Heart right ventricle (tissue), 16 donors: ENCODE data around the gene STYXL1. TPM values are rescaled to one million over a fixed set of nuclear protein-coding genes. Genes with fewer than 3 reads are reported as not detected.

Source experiments
- ATAC-seq, 8 donors: fragments of 200-7000 bp; cut with Tn5 transposase; one replicate each; pipeline ENCODE4 v1.9.1; 2020; ENCODE audit warnings: mild to moderate bottlenecking in 8 of 8, moderate library complexity in 8 of 8, moderate number of reproducible peaks in 1 of 8
- DNase-seq, 2 donors: peaks; one replicate each; pipeline ENCODE4 v3.0.0-alpha.2; 2020
- H3K27ac ChIP-seq, 10 donors: fragments of 200-600 bp; sonication (generic) in 2 of 10; one replicate each; pipeline versions ENCODE4 v1.5.0 to v1.8.0; 2020 to 2022; ENCODE audit warnings: mild to moderate bottlenecking in 3 of 10
- H3K27me3 ChIP-seq, 7 donors: fragments of 200-600 bp; one replicate each; pipeline ENCODE4 v1.8.0; 2021 to 2022; ENCODE audit warnings: mild to moderate bottlenecking in 2 of 7
- H3K36me3 ChIP-seq, 9 donors: fragments of 200-600 bp; sonication (generic) in 1 of 9; one replicate each; pipeline versions ENCODE4 v1.5.0 to v1.8.0; 2020 to 2022; ENCODE audit warnings: mild to moderate bottlenecking in 2 of 9
- H3K4me1 ChIP-seq, 9 donors: fragments of 200-600 bp; sonication (generic) in 1 of 9; one replicate each; pipeline versions ENCODE4 v1.5.0 to v1.8.0; 2020 to 2022; ENCODE audit warnings: mild to moderate bottlenecking in 4 of 9
- H3K4me3 ChIP-seq, 10 donors: fragments of 200-600 bp; sonication (generic) in 2 of 10; one replicate each; pipeline versions ENCODE4 v1.5.0 to v1.8.0; 2020 to 2022; ENCODE audit warnings: mild to moderate bottlenecking in 7 of 10, moderate library complexity in 2 of 10
- H3K9me3 ChIP-seq, 11 donors: fragments of 200-600 bp in 10 of 11; sonication (generic) in 2 of 11; one replicate each; pipeline versions ENCODE4 v1.5.0 to v1.8.0; 2013 to 2022; ENCODE audit warnings: mild to moderate bottlenecking in 2 of 11, control low read depth in 1 of 11, moderate library complexity in 1 of 11
- CTCF ChIP-seq, 9 donors: fragments of 200-600 bp; sonication (generic) in 2 of 9; IDR thresholded peaks; one replicate each; pipeline versions ENCODE4 v1.5.0 to v1.8.0; 2021 to 2022; ENCODE audit warnings: antibody characterized with exemption in 9 of 9, mild to moderate bottlenecking in 5 of 9, moderate library complexity in 1 of 9
- WGBS, 2 donors: extraction: QIAGEN DNeasy Blood & Tissue Kit; methylation state at CpG; one replicate each; pipeline ENCODE4 v1.1.7; 2013; ENCODE audit warnings: inconsistent platforms in 1 of 2; 5-methylcytosine and 5-hydroxymethylcytosine counted together
- intact Hi-C, 10 donors: fragments of 100-400 bp; cut with DNase I; formaldehyde crosslinking; loops; one replicate each; pipeline versions ENCODE4 v1.11.1 to v1.14.2; 2022
- polyA plus RNA-seq, 2 donors: library from polyadenylated mRNA; stranded (reverse); fragments of 200-250 nt; gene quantifications; one replicate each; pipeline ENCODE4 v1.2.3, GENCODE V29; 2013
- total RNA-seq, 10 donors: library from RNA; stranded (reverse); fragmentation: NEBNext Ultra II Directional in 3 of 10; extraction: Animal tissue kit (Norgen Biotek cat#: 25700) in 3 of 10; gene quantifications; one replicate each; pipeline versions ENCODE4 v1.2.1 to v1.2.4, GENCODE V29; 2021 to 2023
- donor health status: Arrhythmogenic right ventricular cardiomyopathy.
- donor health status: ischemic (EF 13 %, LVEDD 7.1; RV severe dilation, severe dysfunction).
- donor health status: healthy with polysubstance abuse.
- donor health status: DM: no; HTN: yes; CAD: no.
- donor health status: DM: no; HTN: no; CAD: no.
- donor health status: ischemic (EF 25% LVEDD 6.9; RV normal size, moderate dysfunction).
- donor health status: ischemic (EF 25% LVEDD 5.7; RV mildly dilated, moderate dysfunction).
- donor health status: healthy.
- donor health status: DM: yes; HTN: yes; CAD: no.
- donor health status: Ischemic cardiomyopathy.
- donor health status: ischemic (EF 35%, LVEDD 5.7; RV mildly dilated, moderate dysfunction).
- donor health status: nonischemic (EF 11% LVEDD 7.7; RV severe dilation, severe dysfunction).
- donor health status: DM: yes; HTN: yes; CAD: no.
- donor health status: PGD.
- donor health status: ischemic (EF 29% LVEDD 5.4; RV normal size, mild dysfunction).
- donor health status: nonischemic (EF 23%, LVEDD 6.1; RV moderate dilation, normal function).

Gene STYXL1
- total and polyA plus RNA-seq, 12 donors, result 11.0 to 53.9 (median 17.7) TPM

- DNase-seq, result peak; percentile 69 to 80
- no peak for TF ChIP-seq CTCF (IDR thresholded peaks at IDR 0.05)
- Histone ChIP-seq H3K4me1 (peaks cover 15 to 56% (median 34%) of the 10 kb centered on the region in 9 donors), H3K36me3 (peaks cover 0 to 42% (median 29%) of the 10 kb centered on the region in 9 donors), H3K9me3 (no peaks in the 10 kb centered on the region), H3K27ac (peak overlapping the region; percentile 20 to 99 (median 82)), H3K27me3 (no peaks in the 10 kb centered on the region), H3K4me3 (peak overlapping the region in 1 of 10 donors; percentile 13)
- peak; percentile 2 to 51 (median 22) for ATAC-seq
- intact Hi-C loops, result loop anchor here in 5 of 10 donors (1.0 to 5.0 kb wide), 4 partner anchors 19 to 72 kb away; partner anchors contain the start of gene POR (in 2 of the 5)
- WGBS, 2 donors, result 40 to 46% methylated on average over 21 of the region's 21 CpGs
Measured at GRCh38 chr7:75989500-75990388, 58.1 kb downstream of the STYXL1 start.

- WGBS, 2 donors, result 42 to 54% methylated on average over 14 to 18 of the region's 31 CpGs
- Histone ChIP-seq H3K27ac (peak overlapping the region in 9 of 10 donors; percentile 68 to 99 (median 82)), H3K27me3 (no peaks in the 10 kb centered on the region), H3K36me3 (peaks cover 0 to 51% (median 38%) of the 10 kb centered on the region in 9 donors), H3K4me1 (peaks cover 15 to 55% (median 34%) of the 10 kb centered on the region in 9 donors), H3K4me3 (peak overlapping the region in 1 of 10 donors; percentile 13), H3K9me3 (no peaks in the 10 kb centered on the region)
- DNase-seq (peak; percentile 80 to 82), ATAC-seq (peak; percentile 31 to 74 (median 60))
- intact Hi-C loops, result loop anchor here in 2 of 10 donors (5.0 kb wide), 1 partner anchor 42 kb away; no protein-coding TSS in a partner anchor
- TF ChIP-seq CTCF (IDR thresholded peaks at IDR 0.05), result no peak
Measured at GRCh38 chr7:75988568-75989499, 59.0 kb downstream of the STYXL1 start.

- no peak for TF ChIP-seq CTCF (IDR thresholded peaks at IDR 0.05)
- Histone ChIP-seq H3K36me3 (peaks cover 0 to 60% (median 44%) of the 10 kb centered on the region in 9 donors), H3K4me3 (no peak overlapping the region), H3K4me1 (peaks cover 8 to 48% (median 26%) of the 10 kb centered on the region in 9 donors), H3K27me3 (no peaks in the 10 kb centered on the region), H3K9me3 (no peaks in the 10 kb centered on the region), H3K27ac (peak overlapping the region in 5 of 10 donors; percentile 25 to 56 (median 44))
- DNase-seq, result no peak
- WGBS, 2 donors, result 87 to 90% methylated on average over 30 of the region's 30 CpGs
- intact Hi-C loops, result loop anchor here in 2 of 10 donors (5.0 kb wide), 1 partner anchor 41 kb away; no protein-coding TSS in a partner anchor
- ATAC-seq, result no peak
Measured at GRCh38 chr7:75987805-75988567, 59.8 kb downstream of the STYXL1 start.
